ENCODE data around the gene GPBP1. TPM values are rescaled to one million over a fixed set of nuclear protein-coding genes. Genes with fewer than 3 reads are reported as not detected.
"Not testable (repeated sequence)": the region's sequence is repeated elsewhere in the genome, so short reads cannot be mapped to it uniquely, and the experiment has no call there.

The GPBP1 gene
- total RNA-seq, 1 donor: 218 TPM

DNA sequence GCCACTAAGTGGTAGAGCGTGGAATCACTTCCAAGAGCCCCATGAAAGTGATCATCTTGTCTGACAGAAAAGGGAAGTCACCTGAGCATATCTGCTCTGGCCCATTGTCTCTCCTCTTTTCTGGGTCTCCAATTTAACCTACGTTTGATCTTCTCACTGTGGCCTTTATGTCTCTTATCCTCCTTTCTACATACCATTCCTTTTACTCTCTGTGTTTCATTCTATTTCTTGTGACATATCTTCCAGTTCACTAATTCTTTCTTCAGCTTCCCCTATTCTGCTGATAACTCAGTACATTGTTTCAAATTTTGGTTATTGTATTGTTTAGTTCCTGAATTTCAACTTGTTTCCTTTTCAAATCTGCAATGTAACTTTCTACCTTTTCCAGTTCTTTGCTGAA, 132.5 kb downstream of the GPBP1 start:
- Histone ChIP-seq H3K4me1 (ENCODE audit: insufficient read depth, low read length) (no peaks in the 10 kb centered on the region), H3K4me3 (ENCODE audit: low read length) (no peak overlapping the region), H3K27me3 (ENCODE audit: insufficient read depth, low read length) (no peaks in the 10 kb centered on the region), H3K9me3 (ENCODE audit: low read depth, low read length) (peaks cover 7% of the 10 kb centered on the region)

DNA sequence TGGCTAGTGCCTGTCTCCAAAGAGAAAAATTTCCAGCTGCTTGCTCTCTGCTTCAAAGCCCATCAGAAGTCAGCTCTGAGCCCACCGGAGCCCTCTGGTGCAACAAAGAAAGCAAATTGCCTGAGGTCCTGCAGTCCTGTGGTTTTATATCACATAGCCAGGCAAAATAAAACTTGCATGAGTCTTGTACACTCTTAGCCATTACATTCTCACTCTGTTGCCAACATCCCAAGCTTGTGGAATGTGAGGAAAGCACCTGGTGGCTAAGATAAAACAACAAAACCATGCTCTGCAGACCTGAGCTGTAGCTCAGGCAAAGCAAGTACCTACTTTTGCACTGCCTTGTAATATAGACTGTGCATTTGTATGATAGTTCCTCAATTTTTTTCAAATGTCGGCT, 133.7 kb downstream of the GPBP1 start:
- Histone ChIP-seq H3K4me1 (ENCODE audit: insufficient read depth, low read length) (no peaks in the 10 kb centered on the region), H3K4me3 (ENCODE audit: low read length) (no peak overlapping the region), H3K9me3 (ENCODE audit: low read depth, low read length) (peaks cover 7% of the 10 kb centered on the region), H3K27me3 (ENCODE audit: insufficient read depth, low read length) (no peaks in the 10 kb centered on the region)

DNA sequence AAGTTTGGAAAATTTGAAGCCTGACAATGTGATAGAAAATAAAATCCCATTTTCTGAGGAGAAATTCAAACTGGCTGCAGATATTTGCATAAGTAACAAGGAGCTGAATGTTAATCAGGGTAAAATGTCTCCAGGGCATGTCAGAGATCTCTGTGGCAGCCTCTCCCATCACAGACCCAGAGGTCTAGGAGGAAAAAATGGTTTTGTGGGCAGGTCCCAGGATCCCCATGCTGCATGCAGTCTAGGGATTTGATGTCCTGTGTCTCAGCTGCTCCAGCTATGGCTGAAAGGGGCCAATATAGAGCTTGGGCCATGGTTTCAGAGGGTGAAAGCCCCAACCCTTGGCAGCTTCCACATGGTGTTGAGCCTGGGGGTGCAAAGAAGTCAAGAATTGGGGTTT, 135.2 kb downstream of the GPBP1 start:
- H3K4me1 ChIP-seq (ENCODE audit: insufficient read depth, low read length); H3K27me3 ChIP-seq (ENCODE audit: insufficient read depth, low read length); H3K4me3 ChIP-seq (ENCODE audit: low read length); H3K9me3 ChIP-seq (ENCODE audit: low read depth, low read length): not testable (repeated sequence)

DNA sequence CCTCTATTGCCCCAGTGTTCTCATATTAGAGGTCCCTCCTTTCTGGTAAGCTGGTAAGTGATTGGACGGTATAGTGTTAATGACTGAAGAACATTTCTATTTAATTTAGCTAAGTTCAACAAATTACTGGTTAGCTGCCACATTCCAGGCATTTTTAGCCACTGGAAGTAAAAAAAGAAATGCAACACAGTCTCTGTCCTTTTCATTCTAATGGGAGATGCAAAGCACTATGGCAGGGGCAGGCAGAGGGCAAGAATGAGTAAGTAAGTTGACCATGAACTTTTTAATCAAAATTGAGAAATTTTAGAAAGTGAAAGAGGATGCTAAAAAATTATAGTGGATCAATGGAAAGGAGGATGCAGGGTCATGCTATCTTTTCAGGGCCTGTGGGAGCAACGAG, 137.4 kb downstream of the GPBP1 start:
- Histone ChIP-seq H3K4me3 (ENCODE audit: low read length) (no peak overlapping the region), H3K4me1 (ENCODE audit: insufficient read depth, low read length) (no peaks in the 10 kb centered on the region), H3K27me3 (ENCODE audit: insufficient read depth, low read length) (no peaks in the 10 kb centered on the region), H3K9me3 (ENCODE audit: low read depth, low read length) (peaks cover 5% of the 10 kb centered on the region)

DNA sequence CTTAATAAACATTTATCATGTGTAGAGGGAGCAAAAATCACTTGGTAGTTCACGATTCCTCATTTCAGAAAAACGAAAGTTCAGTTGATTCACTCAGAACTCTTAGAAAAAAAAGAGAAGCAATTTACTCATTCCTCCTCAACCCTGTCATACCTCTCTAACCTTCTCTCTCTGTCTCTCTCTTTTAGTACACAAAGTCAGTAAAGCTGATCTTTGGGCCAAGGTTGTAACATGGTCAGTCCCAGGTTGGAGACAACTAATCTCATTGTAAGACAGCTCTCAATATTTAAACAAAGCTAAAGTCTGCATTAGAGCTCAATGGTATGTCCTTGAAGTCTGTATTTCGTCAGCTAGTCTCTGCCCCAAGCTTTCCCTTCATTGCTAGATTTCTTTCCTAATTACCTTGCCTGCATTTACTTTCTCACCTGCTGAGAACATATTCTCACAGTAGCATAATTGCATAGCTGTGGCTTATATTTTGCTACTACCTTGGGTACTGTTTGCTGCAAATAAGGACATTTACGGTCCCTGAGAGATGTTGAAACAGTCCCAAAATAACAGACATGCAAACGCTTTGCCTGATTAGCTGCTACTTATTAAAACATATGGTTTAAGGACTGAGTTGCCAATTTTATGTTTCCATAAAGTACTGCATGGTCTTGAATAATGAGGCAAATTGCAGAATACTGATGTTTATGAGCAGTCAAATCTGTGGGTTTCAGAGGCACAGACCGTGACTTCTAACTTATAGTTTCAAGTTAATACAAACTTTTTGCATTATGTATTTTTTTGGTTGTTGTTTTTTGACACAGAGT, 138.3 kb downstream of the GPBP1 start:
- Histone ChIP-seq H3K27me3 (ENCODE audit: insufficient read depth, low read length) (no peaks in the 10 kb centered on the region), H3K4me3 (ENCODE audit: low read length) (no peak overlapping the region), H3K4me1 (ENCODE audit: insufficient read depth, low read length) (no peaks in the 10 kb centered on the region), H3K9me3 (ENCODE audit: low read depth, low read length) (no peaks in the 10 kb centered on the region)

DNA sequence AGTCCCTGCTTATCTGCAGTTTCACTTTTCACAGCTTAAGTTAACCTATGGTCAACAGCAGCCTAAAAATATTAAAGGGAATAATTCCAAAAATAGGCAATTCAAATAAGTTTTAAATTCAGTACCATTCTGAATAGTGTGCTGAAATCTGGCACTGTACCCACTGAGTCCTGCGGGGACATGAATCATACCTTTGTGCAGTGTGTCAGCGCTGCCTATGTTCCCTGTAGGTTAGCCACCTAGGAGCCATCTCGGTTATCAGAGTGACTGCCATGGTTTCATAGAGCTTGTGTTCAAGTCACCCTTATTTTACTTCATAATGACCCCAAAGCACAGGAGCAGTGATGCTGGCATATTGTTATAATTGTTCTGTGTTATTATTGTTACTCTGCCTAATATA, 139.9 kb downstream of the GPBP1 start:
- Histone ChIP-seq H3K9me3 (ENCODE audit: low read depth, low read length) (no peaks in the 10 kb centered on the region), H3K4me3 (ENCODE audit: low read length) (no peak overlapping the region), H3K4me1 (ENCODE audit: insufficient read depth, low read length) (no peaks in the 10 kb centered on the region), H3K27me3 (ENCODE audit: insufficient read depth, low read length) (no peaks in the 10 kb centered on the region)

Other genes starting within 250 kb of the GPBP1 start
- gene MIER3, start 221.9 kb upstream of the GPBP1 start, total RNA-seq: 64.3 TPM

All from mononuclear cell (primary cell).